Esophagus (tissue), 2 donors: ENCODE data around the gene RBM17. TPM values are rescaled to one million over a fixed set of nuclear protein-coding genes. Genes with fewer than 3 reads are reported as not detected.

Experiments used
- H3K27ac ChIP-seq, 2 donors: one replicate each; pipeline ENCODE4 v1.5.1; 2013; ENCODE audit warnings: low read depth in 2 of 2, mild to moderate bottlenecking in 2 of 2, inconsistent platforms in 1 of 2, low read length in 1 of 2, moderate library complexity in 1 of 2
- H3K27me3 ChIP-seq, 2 donors: one replicate each; pipeline ENCODE4 v1.6.1; 2013; ENCODE audit warnings: low read length in 2 of 2, control low read depth in 1 of 2, mild to moderate bottlenecking in 1 of 2; ENCODE audit not compliant: insufficient read depth in 2 of 2, control insufficient read depth in 1 of 2
- H3K36me3 ChIP-seq, 2 donors: one replicate each; pipeline ENCODE4 v1.6.1; 2013; ENCODE audit warnings: low read length in 1 of 2; ENCODE audit not compliant: control insufficient read depth in 2 of 2, insufficient read depth in 2 of 2
- H3K4me1 ChIP-seq, 2 donors: one replicate each; pipeline ENCODE4 v1.6.1; 2013; ENCODE audit warnings: low read length in 1 of 2; ENCODE audit not compliant: control insufficient read depth in 2 of 2, insufficient read depth in 2 of 2
- H3K4me3 ChIP-seq, 2 donors: one replicate each; pipeline ENCODE4 v1.5.1; 2013; ENCODE audit warnings: low read length in 2 of 2, mild to moderate bottlenecking in 2 of 2, low read depth in 1 of 2, moderate library complexity in 1 of 2
- H3K9me3 ChIP-seq, 2 donors: one replicate each; pipeline ENCODE4 v1.6.1; 2013; ENCODE audit warnings: mild to moderate bottlenecking in 2 of 2, low read depth in 1 of 2, low read length in 1 of 2, moderate library complexity in 1 of 2; ENCODE audit not compliant: control insufficient read depth in 2 of 2, insufficient read depth in 1 of 2
- WGBS, 2 donors: extraction: QIAGEN DNeasy Blood & Tissue Kit; methylation state at CpG; one replicate each; pipeline ENCODE4 v1.1.7; 2013; 5-methylcytosine and 5-hydroxymethylcytosine counted together
- polyA plus RNA-seq, 2 donors: library from polyadenylated mRNA; stranded (reverse); fragments of 200-250 nt; gene quantifications; one replicate each; pipeline ENCODE4 v1.2.3, GENCODE V29; 2013
- donor health status: healthy with polysubstance abuse.
- donor health status: Bipolar disorder and iron deficiency.

The RBM17 gene
- polyA plus RNA-seq, 2 donors, result 51.2 to 57.3 TPM

- no peak overlapping the region for H3K4me3 ChIP-seq
- H3K4me1 ChIP-seq, result no peaks in the 10 kb centered on the region
- 82 to 87% methylated on average over 12 of the region's 12 CpGs for WGBS, 2 donors
- H3K27ac ChIP-seq, result no peak overlapping the region
- H3K9me3 ChIP-seq, result no peaks in the 10 kb centered on the region
- no peaks in the 10 kb centered on the region for H3K36me3 ChIP-seq
- H3K27me3 ChIP-seq, result no peaks in the 10 kb centered on the region
Measured at GRCh38 chr10:6077071-6077675, 11.7 kb upstream of the RBM17 start.

GRCh38 chr10:6079044-6079443 lies 9.8 kb upstream of the RBM17 start:
- no peak overlapping the region for H3K4me3 ChIP-seq
- no peaks in the 10 kb centered on the region for H3K27me3 ChIP-seq
- H3K27ac ChIP-seq, result no peak overlapping the region
- no peaks in the 10 kb centered on the region for H3K36me3 ChIP-seq
- H3K9me3 ChIP-seq, result no peaks in the 10 kb centered on the region
- 78 to 84% methylated on average over 4 of the region's 4 CpGs for WGBS, 2 donors
- H3K4me1 ChIP-seq, result no peaks in the 10 kb centered on the region

GRCh38 chr10:6080417-6080973 lies 8.3 kb upstream of the RBM17 start:
- Histone ChIP-seq H3K9me3 (no peaks in the 10 kb centered on the region), H3K4me1 (no peaks in the 10 kb centered on the region), H3K27me3 (no peaks in the 10 kb centered on the region), H3K27ac (no peak overlapping the region), H3K4me3 (no peak overlapping the region), H3K36me3 (no peaks in the 10 kb centered on the region)
- whole genome bisulfite sequencing, 2 donors, result 76 to 80% methylated on average over 4 of the region's 4 CpGs

GRCh38 chr10:6082496-6083395 lies 6.1 kb upstream of the RBM17 start:
- WGBS, 2 donors, result 80 to 82% methylated on average over 9 of the region's 9 CpGs
- Histone ChIP-seq H3K27ac (no peak overlapping the region), H3K9me3 (no peaks in the 10 kb centered on the region), H3K27me3 (no peaks in the 10 kb centered on the region), H3K4me3 (no peak overlapping the region), H3K36me3 (no peaks in the 10 kb centered on the region), H3K4me1 (no peaks in the 10 kb centered on the region)

- H3K4me1 ChIP-seq, result no peaks in the 10 kb centered on the region
- H3K36me3 ChIP-seq, result no peaks in the 10 kb centered on the region
- H3K27ac ChIP-seq, result no peak overlapping the region
- H3K9me3 ChIP-seq, result no peaks in the 10 kb centered on the region
- H3K27me3 ChIP-seq, result no peaks in the 10 kb centered on the region
- H3K4me3 ChIP-seq, result no peak overlapping the region
- WGBS, 2 donors, result 52 to 53% methylated on average over 17 of the region's 17 CpGs
Measured at GRCh38 chr10:6083523-6084475, 5.0 kb upstream of the RBM17 start.

GRCh38 chr10:6086375-6087233 lies 2.2 kb upstream of the RBM17 start:
- Histone ChIP-seq H3K9me3 (no peaks in the 10 kb centered on the region), H3K4me3 (no peak overlapping the region), H3K27me3 (no peaks in the 10 kb centered on the region), H3K36me3 (no peaks in the 10 kb centered on the region), H3K4me1 (peaks cover 0 to 3% of the 10 kb centered on the region in 2 donors), H3K27ac (no peak overlapping the region)
- 19 to 21% methylated on average over 19 of the region's 19 CpGs for WGBS, 2 donors

- 0 to 1% methylated on average over 49 to 53 of the region's 53 CpGs for WGBS, 2 donors
- Histone ChIP-seq H3K4me1 (peaks cover 0 to 4% of the 10 kb centered on the region in 2 donors), H3K27ac (peak overlapping the region; percentile 79 to 83), H3K27me3 (no peaks in the 10 kb centered on the region), H3K9me3 (no peaks in the 10 kb centered on the region), H3K36me3 (no peaks in the 10 kb centered on the region), H3K4me3 (peak overlapping the region; percentile 92 to 94)
Measured at GRCh38 chr10:6089334-6090219, 743 bp downstream of the RBM17 start.

GRCh38 chr10:6091630-6092029 lies 2.8 kb downstream of the RBM17 start:
- WGBS, 2 donors, result 28 to 38% methylated on average over 1 of the region's 1 CpG
- H3K27ac ChIP-seq, result no peak overlapping the region
- H3K4me3 ChIP-seq, result no peak overlapping the region
- H3K27me3 ChIP-seq, result no peaks in the 10 kb centered on the region
- no peaks in the 10 kb centered on the region for H3K36me3 ChIP-seq
- peaks cover 0 to 4% of the 10 kb centered on the region in 2 donors for H3K4me1 ChIP-seq
- H3K9me3 ChIP-seq, result no peaks in the 10 kb centered on the region
